GM13976 (cell line): Measurements from ENCODE around the gene NFKBIA.
"Not testable (repeated sequence)": the region's sequence is repeated elsewhere in the genome, so short reads cannot be mapped to it uniquely, and the experiment has no call there.

Source experiments
- DNase-seq: peaks from one replicate; pipeline ENCODE4 v3.0.0; 2012; ENCODE audit warnings: low spot score
- CTCF ChIP-seq: IDR thresholded peaks from 2 replicates; pipeline ENCODE4 v1.5.1; 2012; ENCODE audit warnings: borderline replicate concordance, mild to moderate bottlenecking; ENCODE audit not compliant: insufficient read depth; ENCODE audit errors: extremely low read depth, missing control alignments, control extremely low read depth
- in situ Hi-C: fragments of 300-500 bp; cut with MboI; formaldehyde crosslinking; loops from one replicate; pipeline ENCODE4 v1.12.0; 2022; ENCODE audit warnings: low sequenced_read_pairs, mixed read lengths, inconsistent platforms; ENCODE audit not compliant: unreplicated experiment

The NFKBIA gene

GRCh38 chr14:35378425-35379233 lies 25.9 kb downstream of the NFKBIA start:
- no peak for TF ChIP-seq CTCF
- in situ Hi-C loops = no loop called here
- DNase-seq = no peak

GRCh38 chr14:35375558-35376025 lies 29.0 kb downstream of the NFKBIA start:
- DNase-seq = no peak
- TF ChIP-seq CTCF = no peak
- in situ Hi-C loops = no loop called here

GRCh38 chr14:35374263-35374712 lies 30.3 kb downstream of the NFKBIA start:
- TF ChIP-seq CTCF = no peak
- no peak for DNase-seq
- in situ Hi-C loops = no loop called here

GRCh38 chr14:35373208-35373607 lies 31.3 kb downstream of the NFKBIA start:
- DNase-seq, in situ Hi-C loops: not testable (repeated sequence)

- DNase-seq = no peak
- in situ Hi-C loops = no loop called here
- no peak for TF ChIP-seq CTCF
These were observed 33.6 kb downstream of the NFKBIA start for GRCh38 chr14:35370969-35371368.

GRCh38 chr14:35369701-35370191 lies 34.8 kb downstream of the NFKBIA start:
- in situ Hi-C loops = no loop called here
- TF ChIP-seq CTCF = no peak
- DNase-seq = no peak

GRCh38 chr14:35368583-35369392 lies 35.8 kb downstream of the NFKBIA start:
- no peak for TF ChIP-seq CTCF
- no peak for DNase-seq
- in situ Hi-C loops = no loop called here
